ENCODE results near the gene FITM2.

- TF ChIP-seq SIN3A (IDR thresholded peaks at IDR 0.05; ENCODE audit: borderline replicate concordance, insufficient read depth, low read length) (no peak), POLR2AphosphoS5 (IDR thresholded peaks at IDR 0.05; ENCODE audit: low read depth, low read length) (no peak), REST (IDR thresholded peaks at IDR 0.05; ENCODE audit: insufficient read depth in 1 of 2, low read depth in 2 of 2, low read length in 2 of 2) (no peak), TAF1 (IDR thresholded peaks at IDR 0.05; ENCODE audit: borderline replicate concordance, insufficient read depth, low read length) (no peak)
These were observed 8.3 kb downstream of the FITM2 start for GRCh38 chr20:44302736-44303135.

All from PFSK-1 (cell line).